ENCODE measurements around the gene MAST2. TPM values are rescaled to one million over a fixed set of nuclear protein-coding genes. Genes with fewer than 3 reads are reported as not detected.

The MAST2 gene
- total RNA-seq, 1 donor from 2014 or later: 60.7 TPM

DNA sequence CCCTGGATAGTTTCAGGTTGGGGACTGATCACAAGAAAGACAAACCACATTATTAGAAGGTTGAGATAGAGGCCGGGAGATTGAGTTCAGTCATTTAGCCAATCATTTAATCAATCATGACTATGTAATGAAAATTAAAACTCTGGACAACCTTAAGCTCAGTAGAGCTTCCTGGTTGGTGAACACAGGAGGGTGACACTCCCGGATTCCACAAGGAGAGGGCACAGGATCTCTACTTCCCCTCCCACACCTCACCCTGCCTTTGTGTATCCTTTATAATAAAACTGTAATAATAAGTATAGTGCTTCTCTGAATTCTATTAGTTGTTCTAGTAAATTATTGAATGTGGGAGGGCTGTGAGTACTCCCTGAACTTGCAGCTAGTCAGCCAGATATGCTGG, 178.9 kb downstream of the MAST2 start:
- TF ChIP-seq, protein P1, sequence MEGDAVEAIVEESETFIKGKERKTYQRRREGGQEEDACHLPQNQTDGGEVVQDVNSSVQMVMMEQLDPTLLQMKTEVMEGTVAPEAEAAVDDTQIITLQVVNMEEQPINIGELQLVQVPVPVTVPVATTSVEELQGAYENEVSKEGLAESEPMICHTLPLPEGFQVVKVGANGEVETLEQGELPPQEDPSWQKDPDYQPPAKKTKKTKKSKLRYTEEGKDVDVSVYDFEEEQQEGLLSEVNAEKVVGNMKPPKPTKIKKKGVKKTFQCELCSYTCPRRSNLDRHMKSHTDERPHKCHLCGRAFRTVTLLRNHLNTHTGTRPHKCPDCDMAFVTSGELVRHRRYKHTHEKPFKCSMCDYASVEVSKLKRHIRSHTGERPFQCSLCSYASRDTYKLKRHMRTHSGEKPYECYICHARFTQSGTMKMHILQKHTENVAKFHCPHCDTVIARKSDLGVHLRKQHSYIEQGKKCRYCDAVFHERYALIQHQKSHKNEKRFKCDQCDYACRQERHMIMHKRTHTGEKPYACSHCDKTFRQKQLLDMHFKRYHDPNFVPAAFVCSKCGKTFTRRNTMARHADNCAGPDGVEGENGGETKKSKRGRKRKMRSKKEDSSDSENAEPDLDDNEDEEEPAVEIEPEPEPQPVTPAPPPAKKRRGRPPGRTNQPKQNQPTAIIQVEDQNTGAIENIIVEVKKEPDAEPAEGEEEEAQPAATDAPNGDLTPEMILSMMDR (IDR thresholded peaks at IDR 0.05; ENCODE audit: unreplicated experiment): no peak
- peaks cover 4% of the 10 kb centered on the region for H3K36me3 Mint-ChIP-seq
- H3K4me3 Mint-ChIP-seq: no peak overlapping the region
- H3K4me1 Mint-ChIP-seq: no peaks in the 10 kb centered on the region
- no peaks in the 10 kb centered on the region for H3K27me3 Mint-ChIP-seq (ENCODE audit: low read depth)
- H3K27ac Mint-ChIP-seq: no peak overlapping the region
- DNase-seq (ENCODE audit: low spot score in 2 of 2, unreplicated experiment in 2 of 2): no peak
- peaks cover 4% of the 10 kb centered on the region for H3K9me3 Mint-ChIP-seq

DNA sequence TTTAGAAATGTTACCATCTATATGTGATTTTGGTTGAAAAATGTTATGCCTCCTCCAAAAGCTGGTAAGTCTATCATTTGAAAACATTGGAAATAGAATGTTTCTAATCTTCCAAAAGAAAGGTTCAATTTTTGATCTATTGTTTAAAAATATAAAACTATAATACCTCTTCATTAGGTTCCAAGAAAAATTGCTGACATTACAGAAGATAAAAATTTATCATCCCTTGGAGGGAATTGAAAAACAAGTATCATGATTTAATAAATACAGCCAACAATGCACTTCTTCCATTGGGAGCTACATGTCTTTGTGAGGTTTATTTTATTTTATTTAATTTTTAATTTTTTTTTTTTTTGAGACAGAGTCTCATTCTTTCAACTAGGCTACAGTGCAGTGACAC, 180.6 kb downstream of the MAST2 start:
- TF ChIP-seq, protein P1 (IDR thresholded peaks at IDR 0.05; ENCODE audit: unreplicated experiment): no peak
- Mint-ChIP-seq H3K9me3 (peaks cover 4% of the 10 kb centered on the region), H3K27ac (no peak overlapping the region), H3K4me3 (no peak overlapping the region), H3K4me1 (no peaks in the 10 kb centered on the region), H3K27me3 (ENCODE audit: low read depth) (no peaks in the 10 kb centered on the region), H3K36me3 (peaks cover 4% of the 10 kb centered on the region)
- no peak for DNase-seq (ENCODE audit: low spot score in 2 of 2, unreplicated experiment in 2 of 2)

GRCh38 chr1:45987204-45987603, 183.8 kb downstream of the MAST2 start:
- TF ChIP-seq, protein P1 (IDR thresholded peaks at IDR 0.05; ENCODE audit: unreplicated experiment): no peak
- DNase-seq (ENCODE audit: low spot score in 2 of 2, unreplicated experiment in 2 of 2): no peak
- H3K27ac Mint-ChIP-seq: no peak overlapping the region

DNA sequence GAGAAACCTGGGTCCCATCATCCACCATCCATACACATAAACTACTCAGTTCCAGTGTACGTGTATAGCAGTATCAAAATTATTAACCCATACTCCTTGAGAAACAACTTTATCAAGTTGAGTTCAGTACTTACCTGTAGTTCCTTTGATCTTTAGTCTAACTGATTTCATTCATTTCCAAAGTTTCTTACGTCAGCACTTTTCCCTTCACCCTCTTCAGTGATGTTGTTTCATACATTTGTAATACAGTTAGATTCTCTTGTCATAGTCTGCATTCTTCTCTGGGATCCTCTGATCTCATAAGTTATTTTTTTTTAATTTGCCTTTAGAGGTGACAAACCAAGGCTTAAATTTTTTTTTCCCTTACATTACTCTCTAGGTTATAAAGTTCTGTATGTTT, 185.8 kb downstream of the MAST2 start:
- peaks cover 34% of the 10 kb centered on the region for H3K9me3 Mint-ChIP-seq
- H3K27me3 Mint-ChIP-seq (ENCODE audit: low read depth): no peaks in the 10 kb centered on the region
- DNase-seq (ENCODE audit: low spot score in 2 of 2, unreplicated experiment in 2 of 2): no peak
- H3K4me1 Mint-ChIP-seq: no peaks in the 10 kb centered on the region
- TF ChIP-seq, protein P1 (IDR thresholded peaks at IDR 0.05; ENCODE audit: unreplicated experiment): no peak
- H3K27ac Mint-ChIP-seq: no peak overlapping the region
- H3K4me3 Mint-ChIP-seq: no peak overlapping the region
- H3K36me3 Mint-ChIP-seq: peaks cover 11% of the 10 kb centered on the region

More at GRCh38 chr1:45987204-45987603, 183.8 kb downstream of the MAST2 start:
- Mint-ChIP-seq H3K4me3 (no peak overlapping the region), H3K27me3 (ENCODE audit: low read depth) (no peaks in the 10 kb centered on the region), H3K9me3 (peaks cover 27% of the 10 kb centered on the region), H3K4me1 (no peaks in the 10 kb centered on the region), H3K36me3 (peaks cover 11% of the 10 kb centered on the region)

GRCh38 chr1:45994423-45994822, 191.0 kb downstream of the MAST2 start:
- Mint-ChIP-seq H3K9me3 (peaks cover 34% of the 10 kb centered on the region), H3K4me3 (no peak overlapping the region), H3K4me1 (peaks cover 4% of the 10 kb centered on the region), H3K27ac (no peak overlapping the region), H3K27me3 (ENCODE audit: low read depth) (no peaks in the 10 kb centered on the region), H3K36me3 (peaks cover 11% of the 10 kb centered on the region)
- TF ChIP-seq, protein P1 (IDR thresholded peaks at IDR 0.05; ENCODE audit: unreplicated experiment): no peak
- no peak for DNase-seq (ENCODE audit: low spot score in 2 of 2, unreplicated experiment in 2 of 2)

DNA sequence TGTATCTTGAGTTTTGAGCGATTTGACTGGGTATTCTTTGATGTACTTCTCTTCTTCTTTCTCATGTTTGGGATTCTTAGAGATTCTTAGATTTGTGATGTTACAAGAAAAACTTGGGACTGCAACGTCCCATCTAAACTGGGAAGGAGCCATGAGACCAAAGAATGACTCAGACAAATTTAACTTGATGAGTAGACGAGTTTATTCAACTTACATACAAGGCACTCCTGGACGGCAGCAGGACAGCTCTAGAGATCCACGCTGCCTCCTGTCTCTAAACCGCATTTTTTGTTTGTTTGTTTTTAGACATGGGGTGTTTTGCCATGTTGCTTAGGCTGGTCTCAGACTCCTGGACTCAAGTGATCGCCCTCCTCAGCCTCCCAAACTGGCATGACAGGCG, 191.9 kb downstream of the MAST2 start:
- peaks cover 4% of the 10 kb centered on the region for H3K4me1 Mint-ChIP-seq
- no peaks in the 10 kb centered on the region for H3K27me3 Mint-ChIP-seq (ENCODE audit: low read depth)
- TF ChIP-seq, protein P1 (IDR thresholded peaks at IDR 0.05; ENCODE audit: unreplicated experiment): no peak
- H3K9me3 Mint-ChIP-seq: peaks cover 27% of the 10 kb centered on the region
- no peak overlapping the region for H3K4me3 Mint-ChIP-seq
- H3K27ac Mint-ChIP-seq: no peak overlapping the region
- H3K36me3 Mint-ChIP-seq: peaks cover 8% of the 10 kb centered on the region
- no peak for DNase-seq (ENCODE audit: low spot score in 2 of 2, unreplicated experiment in 2 of 2)
